DND-41 (cell line): ENCODE results near the gene IQCH.

Experiments
- EZH2 ChIP-seq: IDR thresholded peaks from 3 replicates; pipeline ENCODE4 v1.6.1; 2012; ENCODE audit warnings: borderline replicate concordance, low read depth, mild to moderate bottlenecking, moderate library complexity, low read length, inconsistent platforms; ENCODE audit not compliant: severe bottlenecking
- TF ChIP-seq, protein P1 (sequence below): IDR thresholded peaks from 2 replicates; pipeline ENCODE4 v1.5.1; 2012; ENCODE audit warnings: borderline replicate concordance, low read length, moderate library complexity, mild to moderate bottlenecking; ENCODE audit not compliant: poor library complexity, severe bottlenecking; ENCODE audit errors: extremely low read depth

DNA sequence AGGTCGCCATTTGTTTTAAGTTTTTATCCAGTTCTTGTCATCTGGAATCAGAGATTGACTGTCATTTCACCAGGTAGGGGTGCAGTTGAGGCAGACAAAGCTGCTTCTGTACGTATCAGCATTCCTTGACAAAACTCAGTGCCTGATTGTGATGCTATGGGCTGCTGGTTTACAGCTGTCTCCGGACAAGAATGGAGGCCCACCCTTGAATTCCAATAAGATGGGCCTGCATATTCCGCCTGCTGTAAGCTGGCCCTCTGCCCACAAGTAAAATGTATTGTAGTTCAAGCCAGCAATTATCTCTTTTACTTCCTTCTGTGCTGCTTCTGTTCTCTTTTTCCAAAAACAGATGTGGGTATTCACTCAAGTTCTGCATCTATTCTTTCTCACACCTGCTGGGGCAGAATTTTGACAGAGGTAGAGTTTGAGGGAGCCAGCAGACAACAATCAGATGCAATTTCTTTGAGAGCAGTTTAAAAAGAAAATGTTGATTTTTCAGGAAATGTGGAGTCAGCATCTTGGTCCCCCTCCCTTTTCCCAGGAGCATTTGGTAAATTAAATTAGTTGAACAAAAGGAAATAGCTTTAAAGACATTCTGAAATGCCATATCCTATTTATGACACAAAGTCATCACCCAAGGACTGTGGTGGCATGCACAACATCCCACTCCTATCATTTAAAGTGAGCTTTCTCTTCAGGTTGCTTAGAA, 53.5 kb downstream of the IQCH start:
- TF ChIP-seq, protein P1, sequence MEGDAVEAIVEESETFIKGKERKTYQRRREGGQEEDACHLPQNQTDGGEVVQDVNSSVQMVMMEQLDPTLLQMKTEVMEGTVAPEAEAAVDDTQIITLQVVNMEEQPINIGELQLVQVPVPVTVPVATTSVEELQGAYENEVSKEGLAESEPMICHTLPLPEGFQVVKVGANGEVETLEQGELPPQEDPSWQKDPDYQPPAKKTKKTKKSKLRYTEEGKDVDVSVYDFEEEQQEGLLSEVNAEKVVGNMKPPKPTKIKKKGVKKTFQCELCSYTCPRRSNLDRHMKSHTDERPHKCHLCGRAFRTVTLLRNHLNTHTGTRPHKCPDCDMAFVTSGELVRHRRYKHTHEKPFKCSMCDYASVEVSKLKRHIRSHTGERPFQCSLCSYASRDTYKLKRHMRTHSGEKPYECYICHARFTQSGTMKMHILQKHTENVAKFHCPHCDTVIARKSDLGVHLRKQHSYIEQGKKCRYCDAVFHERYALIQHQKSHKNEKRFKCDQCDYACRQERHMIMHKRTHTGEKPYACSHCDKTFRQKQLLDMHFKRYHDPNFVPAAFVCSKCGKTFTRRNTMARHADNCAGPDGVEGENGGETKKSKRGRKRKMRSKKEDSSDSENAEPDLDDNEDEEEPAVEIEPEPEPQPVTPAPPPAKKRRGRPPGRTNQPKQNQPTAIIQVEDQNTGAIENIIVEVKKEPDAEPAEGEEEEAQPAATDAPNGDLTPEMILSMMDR: no peak
- no peak for TF ChIP-seq EZH2
